Measurements from ENCODE around the gene TRIM24.

The TRIM24 gene

GRCh38 chr7:138584283-138584682 lies 124.2 kb downstream of the TRIM24 start:
- no peak for DNase-seq

- no peak for DNase-seq
Measured at GRCh38 chr7:138584696-138585095, 124.6 kb downstream of the TRIM24 start.

- DNase-seq, result no peak
Measured at GRCh38 chr7:138585283-138585993, 125.4 kb downstream of the TRIM24 start.

- DNase-seq, result no peak
Measured at GRCh38 chr7:138587485-138587884, 127.4 kb downstream of the TRIM24 start.

- DNase-seq, result no peak
Measured at GRCh38 chr7:138588986-138589385, 128.9 kb downstream of the TRIM24 start.

- no peak for DNase-seq
Measured at GRCh38 chr7:138590154-138590553, 130.1 kb downstream of the TRIM24 start.

GRCh38 chr7:138595454-138595853 lies 135.4 kb downstream of the TRIM24 start:
- DNase-seq, result no peak

GRCh38 chr7:138602451-138602850 lies 142.4 kb downstream of the TRIM24 start:
- no peak for DNase-seq

GRCh38 chr7:138603549-138604318 lies 143.7 kb downstream of the TRIM24 start:
- no peak for DNase-seq

- no peak for DNase-seq
Measured at GRCh38 chr7:138606236-138606635, 146.2 kb downstream of the TRIM24 start.

GRCh38 chr7:138607216-138608126 lies 147.4 kb downstream of the TRIM24 start:
- no peak for DNase-seq

- DNase-seq, result no peak
Measured at GRCh38 chr7:138608275-138608674, 148.2 kb downstream of the TRIM24 start.

- DNase-seq, result no peak
Measured at GRCh38 chr7:138610671-138611170, 150.7 kb downstream of the TRIM24 start.

GRCh38 chr7:138613630-138614029 lies 153.6 kb downstream of the TRIM24 start:
- no peak for DNase-seq

GRCh38 chr7:138616085-138616484 lies 156.0 kb downstream of the TRIM24 start:
- no peak for DNase-seq

GRCh38 chr7:138618506-138618905 lies 158.4 kb downstream of the TRIM24 start:
- no peak for DNase-seq

GRCh38 chr7:138618933-138619332 lies 158.9 kb downstream of the TRIM24 start:
- no peak for DNase-seq

- DNase-seq, result no peak
Measured at GRCh38 chr7:138622841-138623240, 162.8 kb downstream of the TRIM24 start.

- peak; percentile 7 for DNase-seq
Measured at GRCh38 chr7:138625084-138625848, 165.2 kb downstream of the TRIM24 start.

- peak; percentile 76 for DNase-seq
Measured at GRCh38 chr7:138625849-138626230, 165.8 kb downstream of the TRIM24 start.

GRCh38 chr7:138626846-138627245 lies 166.8 kb downstream of the TRIM24 start:
- DNase-seq, result peak; percentile 3

GRCh38 chr7:138627361-138627760 lies 167.3 kb downstream of the TRIM24 start:
- no peak for DNase-seq
